ENCODE data around the gene C1QBP.

The C1QBP gene

GRCh38 chr17:5419959-5420653, 18.8 kb downstream of the C1QBP start, which contains the start of gene RPAIN:
TSS of gene RPAIN (plus strand) at chr17:5420182. CDS start at chr17:5420211, 29 bp downstream.
- Histone ChIP-seq H4K20me1 (ENCODE audit: insufficient read depth, low read length) (peaks cover 6% of the 10 kb centered on the region; the same call in 1 of the 2 replicates), H3K9ac (ENCODE audit: low read length) (peak within 1 kb of the TSS; percentile 97), H3K27ac (ENCODE audit: low read length) (peak within 1 kb of the TSS; percentile 97), H3K4me3 (ENCODE audit: low read length) (peak within 1 kb of the TSS; percentile 92), H3K27me3 (ENCODE audit: low read depth, low read length) (no peaks in the 10 kb centered on the region), H3K4me2 (ENCODE audit: low read length) (peak within 1 kb of the TSS; percentile 84), H3K9me3 (ENCODE audit: insufficient read depth, low read length) (no peaks in the 10 kb centered on the region), H3K36me3 (replicated peaks; ENCODE audit: low read depth, low read length) (peaks cover 44% of the 10 kb centered on the region), H3K79me2 (ENCODE audit: low read length) (peaks cover 74% of the 10 kb centered on the region), H2AFZ (ENCODE audit: low read depth, low read length) (no peak within 1 kb of the TSS; the same call in 1 of the 2 replicates), H3K4me1 (ENCODE audit: low read length) (peaks cover 17% of the 10 kb centered on the region)
- TF ChIP-seq CTCF (IDR thresholded peaks at IDR 0.05; ENCODE audit: low read depth, low read length) (no peak), EZH2phosphoT487 (IDR thresholded peaks at IDR 0.05; ENCODE audit: low read depth) (no peak)

GRCh38 chr17:5419356-5419958, 19.5 kb downstream of the C1QBP start, which contains the start of gene NUP88:
TSS of gene NUP88 (minus strand) at chr17:5419662. CDS start at chr17:5419650, 12 bp downstream.
- H3K79me2 ChIP-seq (ENCODE audit: low read length): peaks cover 80% of the 10 kb centered on the region
- TF ChIP-seq EZH2phosphoT487 (IDR thresholded peaks at IDR 0.05; ENCODE audit: low read depth): no peak
- TF ChIP-seq CTCF (IDR thresholded peaks at IDR 0.05; ENCODE audit: low read depth, low read length): no peak
- peaks cover 6% of the 10 kb centered on the region; the same call in 1 of the 2 replicates for H4K20me1 ChIP-seq (ENCODE audit: insufficient read depth, low read length)
- H3K36me3 ChIP-seq (replicated peaks; ENCODE audit: low read depth, low read length): peaks cover 39% of the 10 kb centered on the region
- no peaks in the 10 kb centered on the region for H3K9me3 ChIP-seq (ENCODE audit: insufficient read depth, low read length)
- peaks cover 17% of the 10 kb centered on the region for H3K4me1 ChIP-seq (ENCODE audit: low read length)
- H3K4me3 ChIP-seq (ENCODE audit: low read length): peak within 1 kb of the TSS; percentile 92
- H3K27me3 ChIP-seq (ENCODE audit: low read depth, low read length): no peaks in the 10 kb centered on the region
- H3K4me2 ChIP-seq (ENCODE audit: low read length): peak within 1 kb of the TSS; percentile 84
- peak within 1 kb of the TSS; percentile 97 for H3K27ac ChIP-seq (ENCODE audit: low read length)
- H2AFZ ChIP-seq (ENCODE audit: low read depth, low read length): no peak within 1 kb of the TSS; the same call in 1 of the 2 replicates
- peak within 1 kb of the TSS; percentile 97 for H3K9ac ChIP-seq (ENCODE audit: low read length)

GRCh38 chr17:5418858-5419355, 20.0 kb downstream of the C1QBP start:
- H3K27ac ChIP-seq (ENCODE audit: low read length): peak overlapping the region; percentile 97
- peaks cover 86% of the 10 kb centered on the region for H3K79me2 ChIP-seq (ENCODE audit: low read length)

More at GRCh38 chr17:5418858-5419355, 20.0 kb downstream of the C1QBP start:
- peak overlapping the region; percentile 97 for H3K9ac ChIP-seq (ENCODE audit: low read length)
- H3K36me3 ChIP-seq (replicated peaks; ENCODE audit: low read depth, low read length): peaks cover 38% of the 10 kb centered on the region
- TF ChIP-seq EZH2phosphoT487 (IDR thresholded peaks at IDR 0.05; ENCODE audit: low read depth) (no peak), CTCF (IDR thresholded peaks at IDR 0.05; ENCODE audit: low read depth, low read length) (no peak)
- peak overlapping the region; percentile 92 for H3K4me3 ChIP-seq (ENCODE audit: low read length)
- peaks cover 6% of the 10 kb centered on the region; the same call in 1 of the 2 replicates for H4K20me1 ChIP-seq (ENCODE audit: insufficient read depth, low read length)
- no peaks in the 10 kb centered on the region for H3K9me3 ChIP-seq (ENCODE audit: insufficient read depth, low read length)
- peaks cover 17% of the 10 kb centered on the region for H3K4me1 ChIP-seq (ENCODE audit: low read length)
- H2AFZ ChIP-seq (ENCODE audit: low read depth, low read length): no peak overlapping the region
- H3K27me3 ChIP-seq (ENCODE audit: low read depth, low read length): no peaks in the 10 kb centered on the region
- H3K4me2 ChIP-seq (ENCODE audit: low read length): peak overlapping the region; percentile 63

Measured in OCI-LY3 (cell line).